Panc1 (cell line): ENCODE data around the gene MYH2. TPM values are rescaled to one million over a fixed set of nuclear protein-coding genes. Genes with fewer than 3 reads are reported as not detected.

Experiments used
- ATAC-seq: fragments of 200-7000 bp; cut with Tn5 transposase; 2 replicates; pipeline ENCODE4 v1.9.1; 2020; ENCODE audit warnings: mild to moderate bottlenecking, moderate library complexity
- BruUV-seq: library from RNA; stranded (reverse); fragments of 400-500 nt; replicated peaks from 2 replicates; lab custom pipeline; 2021; lab: Mats Ljungman, UMichigan
- CTCF ChIA-PET: fragments of 300-600 bp; sonication (Branson Sonifier 250); formaldehyde crosslinking; loops from one replicate; lab custom pipeline; 2022; ENCODE audit warnings: antibody characterized with exemption; lab: Charles Lee
- POLR2A ChIA-PET: fragments of 300-600 bp; sonication (Branson Sonifier 250); formaldehyde crosslinking; loops from one replicate; lab custom pipeline; 2022; ENCODE audit warnings: antibody characterized with exemption; lab: Charles Lee
- DNase-seq: peaks from one replicate; pipeline ENCODE4 v3.0.0-alpha.2; 2010; ENCODE audit warnings: low read depth, low spot score
- H3K27ac ChIP-seq: 2 replicates; pipeline ENCODE4 v1.5.1; 2011; ENCODE audit warnings: mild to moderate bottlenecking, low read length, inconsistent platforms
- H3K27me3 ChIP-seq: fragments of 200-500 bp; sonication (Bioruptor generic); 2 replicates; pipeline ENCODE4 v1.6.0; 2014; ENCODE audit warnings: low read length, inconsistent platforms; ENCODE audit not compliant: control insufficient read depth, insufficient read depth
- H3K36me3 ChIP-seq: fragments of 200-500 bp; sonication (Bioruptor generic); 2 replicates; pipeline ENCODE4 v1.5.1; 2014; ENCODE audit warnings: inconsistent platforms, mild to moderate bottlenecking, low read length, moderate library complexity; ENCODE audit not compliant: control insufficient read depth, insufficient read depth
- H3K4me1 ChIP-seq: 2 replicates; pipeline ENCODE4 v1.5.1; 2011; ENCODE audit warnings: inconsistent platforms, mild to moderate bottlenecking, low read length, moderate library complexity; ENCODE audit not compliant: control insufficient read depth, insufficient read depth
- H3K4me3 ChIP-seq, 2 experiments: 2 replicates each; pipeline ENCODE4 v1.5.1; 2011 to 2012; ENCODE audit warnings: low read depth in 2 of 2, low read length in 2 of 2, mild to moderate bottlenecking in 2 of 2, inconsistent platforms in 1 of 2, moderate library complexity in 1 of 2
- H3K9me3 ChIP-seq: fragments of 200-500 bp; sonication (Bioruptor generic); 2 replicates; pipeline ENCODE4 v1.5.1; 2014; ENCODE audit warnings: low read depth, mild to moderate bottlenecking, inconsistent platforms, low read length, moderate library complexity; ENCODE audit not compliant: control insufficient read depth, insufficient read depth
- CTCF ChIP-seq: fragments of 450-650 bp; IDR thresholded peaks from 2 replicates; pipeline ENCODE4 v1.5.1; 2017; ENCODE audit warnings: mild to moderate bottlenecking
- POLR2AphosphoS5 ChIP-seq: IDR thresholded peaks from 2 replicates; pipeline ENCODE4 v1.6.1; 2012; ENCODE audit warnings: mild to moderate bottlenecking, low read depth, low read length, moderate library complexity
- REST ChIP-seq, 2 experiments: IDR thresholded peaks; 2 replicates each; pipeline ENCODE4 v1.6.1; 2011 to 2012; ENCODE audit warnings: low read depth in 2 of 2, control low read depth in 1 of 2, low read length in 1 of 2, mild to moderate bottlenecking in 1 of 2, moderate library complexity in 1 of 2; ENCODE audit not compliant: insufficient read depth in 1 of 2
- SIN3A ChIP-seq: IDR thresholded peaks from 2 replicates; pipeline ENCODE4 v1.6.1; 2012; ENCODE audit warnings: low read depth, mild to moderate bottlenecking, low read length, moderate library complexity, borderline replicate concordance; ENCODE audit not compliant: insufficient read depth
- TCF7L2 ChIP-seq: IDR thresholded peaks from 2 replicates; pipeline ENCODE4 v1.6.1; 2011; ENCODE audit warnings: mild to moderate bottlenecking, low read depth, low read length, inconsistent platforms
- in situ Hi-C: cut with HindIII; loops from 2 replicates; pipeline ENCODE4 v1.10.0; 2016; ENCODE audit warnings: low sequenced_read_pairs, low pct_unique_long_range_greater_than_20kb
- intact Hi-C: fragments of 100-400 bp; cut with micrococcal nuclease; formaldehyde crosslinking; loops from one replicate; pipeline ENCODE4 v1.10.0; 2022; ENCODE audit not compliant: unreplicated experiment
- total RNA-seq: library from RNA; stranded (reverse); gene quantifications from one replicate; pipeline ENCODE4 v1.2.1, GENCODE V29; 2021; ENCODE audit not compliant: unreplicated experiment

MYH2 gene
- total RNA-seq, 1 experiment from 2014 or later = not detected

- H3K27me3 ChIP-seq = no peaks in the 10 kb centered on the region
- CTCF ChIA-PET = no interaction called here
- no peak for TF ChIP-seq REST (IDR thresholded peaks at IDR 0.05; ENCODE audit: insufficient read depth in 1 of 2, low read depth in 2 of 2, low read length in 1 of 2)
- TF ChIP-seq CTCF = no peak
- TF ChIP-seq SIN3A = no peak
- TF ChIP-seq POLR2AphosphoS5 = no peak
- TF ChIP-seq TCF7L2 = no peak
- no peak overlapping the region for H3K27ac ChIP-seq
- no TSS peak for BruUV-seq
- POLR2A ChIA-PET = interaction anchor here (0.6 kb wide), 1 partner anchor 768 kb away, joined by 4 read pairs; no protein-coding TSS in a partner anchor
- in situ Hi-C loops = no loop called here
- intact Hi-C loops = no loop called here
- H3K4me3 ChIP-seq = no peak overlapping the region
- ATAC-seq (no peak), DNase-seq (no peak)
- H3K4me1 ChIP-seq = no peaks in the 10 kb centered on the region
- H3K36me3 ChIP-seq = no peaks in the 10 kb centered on the region
- no peaks in the 10 kb centered on the region for H3K9me3 ChIP-seq
Observed at GRCh38 chr17:10513299-10514067, 36.0 kb downstream of the MYH2 start.

- Histone ChIP-seq H3K4me1 (no peaks in the 10 kb centered on the region), H3K27me3 (no peaks in the 10 kb centered on the region), H3K27ac (no peak overlapping the region), H3K36me3 (no peaks in the 10 kb centered on the region), H3K4me3 (no peak overlapping the region), H3K9me3 (no peaks in the 10 kb centered on the region)
- in situ Hi-C loops (no loop called here), intact Hi-C loops (no loop called here)
- POLR2A ChIA-PET = interaction anchor here (0.6 kb wide), 1 partner anchor 769 kb away, joined by 4 read pairs; no protein-coding TSS in a partner anchor
- no peak for ATAC-seq
- no peak for DNase-seq
- TF ChIP-seq TCF7L2 (no peak), SIN3A (no peak), REST (IDR thresholded peaks at IDR 0.05; ENCODE audit: insufficient read depth in 1 of 2, low read depth in 2 of 2, low read length in 1 of 2) (no peak), POLR2AphosphoS5 (no peak), CTCF (no peak)
- CTCF ChIA-PET = no interaction called here
- no TSS peak for BruUV-seq
Observed at GRCh38 chr17:10512856-10513255, 36.6 kb downstream of the MYH2 start.
